ENCODE results near the gene PMFBP1. TPM values are rescaled to one million over a fixed set of nuclear protein-coding genes. Genes with fewer than 3 reads are reported as not detected.

PMFBP1 gene
- total RNA-seq, 4 donors from 2014 or later, result 1.2 to 1.4 TPM; not detected in 2

DNA sequence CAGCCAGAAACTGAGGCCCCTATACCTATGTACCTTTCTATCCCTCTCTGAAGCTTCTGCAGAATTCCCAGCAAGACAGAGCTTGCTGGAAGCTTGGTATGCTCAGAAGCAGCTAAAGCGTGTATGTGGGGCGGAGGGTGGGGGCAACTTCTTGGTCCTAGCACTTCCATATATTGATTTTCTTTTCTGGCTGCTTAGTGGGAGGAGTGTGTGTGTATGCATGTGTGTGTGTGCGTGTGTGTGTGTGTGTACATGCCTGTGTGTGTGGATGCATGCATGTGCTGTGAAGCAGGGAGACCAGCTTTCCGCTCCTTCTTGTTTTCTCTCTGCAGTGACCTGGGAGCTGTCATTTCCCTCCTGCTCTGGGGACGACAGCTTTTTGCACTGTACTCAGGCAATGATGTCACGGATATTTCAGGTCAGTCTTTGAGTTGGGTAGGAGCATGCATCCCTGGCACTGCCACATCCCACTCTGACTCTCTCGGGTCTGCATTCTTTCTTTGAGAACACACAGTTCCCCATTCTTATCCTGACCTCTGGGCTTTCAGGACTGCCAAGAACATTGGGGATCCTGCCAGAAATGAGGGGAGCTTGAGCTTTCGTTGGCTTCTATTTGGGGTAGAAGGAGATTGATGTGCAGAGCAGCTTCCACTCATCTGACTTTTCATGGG, 98.3 kb downstream of the PMFBP1 start:
- H3K4me1 ChIP-seq, result no peaks in the 10 kb centered on the region
- TF ChIP-seq POLR2A (IDR thresholded peaks at IDR 0.05), result no peak
- TF ChIP-seq, protein P1, sequence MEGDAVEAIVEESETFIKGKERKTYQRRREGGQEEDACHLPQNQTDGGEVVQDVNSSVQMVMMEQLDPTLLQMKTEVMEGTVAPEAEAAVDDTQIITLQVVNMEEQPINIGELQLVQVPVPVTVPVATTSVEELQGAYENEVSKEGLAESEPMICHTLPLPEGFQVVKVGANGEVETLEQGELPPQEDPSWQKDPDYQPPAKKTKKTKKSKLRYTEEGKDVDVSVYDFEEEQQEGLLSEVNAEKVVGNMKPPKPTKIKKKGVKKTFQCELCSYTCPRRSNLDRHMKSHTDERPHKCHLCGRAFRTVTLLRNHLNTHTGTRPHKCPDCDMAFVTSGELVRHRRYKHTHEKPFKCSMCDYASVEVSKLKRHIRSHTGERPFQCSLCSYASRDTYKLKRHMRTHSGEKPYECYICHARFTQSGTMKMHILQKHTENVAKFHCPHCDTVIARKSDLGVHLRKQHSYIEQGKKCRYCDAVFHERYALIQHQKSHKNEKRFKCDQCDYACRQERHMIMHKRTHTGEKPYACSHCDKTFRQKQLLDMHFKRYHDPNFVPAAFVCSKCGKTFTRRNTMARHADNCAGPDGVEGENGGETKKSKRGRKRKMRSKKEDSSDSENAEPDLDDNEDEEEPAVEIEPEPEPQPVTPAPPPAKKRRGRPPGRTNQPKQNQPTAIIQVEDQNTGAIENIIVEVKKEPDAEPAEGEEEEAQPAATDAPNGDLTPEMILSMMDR (IDR thresholded peaks at IDR 0.05), result no peak
- no peak for DNase-seq
- no peaks in the 10 kb centered on the region for H3K36me3 ChIP-seq
- no peak overlapping the region for H3K27ac ChIP-seq
- intact Hi-C loops (cut with DNase I; ENCODE audit: low total_unique reads), result no loop called here
- no peaks in the 10 kb centered on the region for H3K27me3 ChIP-seq
- H3K9me3 ChIP-seq, result no peaks in the 10 kb centered on the region
- H3K4me3 ChIP-seq, result no peak overlapping the region

- H3K27ac ChIP-seq, result peak overlapping the region in 1 of 2 donors; percentile 41
- TF ChIP-seq, protein P1 (IDR thresholded peaks at IDR 0.05), result no peak
- no peak for TF ChIP-seq POLR2A (IDR thresholded peaks at IDR 0.05)
- intact Hi-C loops (cut with DNase I; ENCODE audit: low total_unique reads), result no loop called here
- H3K9me3 ChIP-seq, result no peaks in the 10 kb centered on the region
- H3K4me3 ChIP-seq, result no peak overlapping the region
- DNase-seq, result no peak
- no peaks in the 10 kb centered on the region for H3K4me1 ChIP-seq
- H3K27me3 ChIP-seq, result no peaks in the 10 kb centered on the region
- no peaks in the 10 kb centered on the region for H3K36me3 ChIP-seq
Observed at GRCh38 chr16:72072514-72073342, 99.2 kb downstream of the PMFBP1 start.

Other genes starting within 250 kb of the PMFBP1 start
- gene PKD1L3, start 171.8 kb downstream of the PMFBP1 start, total RNA-seq, result under 1 TPM in 3 of 4 donors, not detected in 1; under 0.01 to 0.35 (median 0.15) TPM
- gene DHODH, start 163.4 kb downstream of the PMFBP1 start, total RNA-seq, result 10 to 100 TPM in 1 of 4 donors, 1 to 10 TPM in 3; 1.8 to 14.7 (median 7.1) TPM
- 10 to 100 TPM in 2 of 4 donors, 1 to 10 TPM in 1, under 1 TPM in 1; 0.77 to 23.8 (median 10.6) TPM for gene HP, start 117.7 kb downstream of the PMFBP1 start, total RNA-seq
- 1 to 10 TPM in 1 of 4 donors, not detected in 3; 1.1 TPM for gene HPR, start 108.9 kb downstream of the PMFBP1 start, total RNA-seq
- 10 to 100 TPM in 2 of 4 donors, 1 to 10 TPM in 2; 1.2 to 54.1 (median 14.9) TPM for gene TXNL4B, start 78.5 kb downstream of the PMFBP1 start, total RNA-seq
- gene DHX38, start 78.3 kb downstream of the PMFBP1 start, total RNA-seq, result 10 to 100 TPM; 12.8 to 73.6 (median 41.5) TPM

Data from uterus (tissue), 4 donors.